GM21447 (cell line): ENCODE measurements around the gene JAKMIP1.

Experiments
- ATAC-seq: cut with Tn5 transposase; IDR thresholded peaks from one replicate; pipeline ENCODE4 v1.9.1; 2021; ENCODE audit not compliant: unreplicated experiment

JAKMIP1 gene

GRCh38 chr4:6047130-6047673, 153.1 kb downstream of the JAKMIP1 start:
- ATAC-seq: no peak

- ATAC-seq: no peak
These were observed 153.7 kb downstream of the JAKMIP1 start for GRCh38 chr4:6046526-6047129.

- ATAC-seq: no peak
These were observed 155.5 kb downstream of the JAKMIP1 start for GRCh38 chr4:6044805-6045204.

- ATAC-seq: no peak
These were observed 156.1 kb downstream of the JAKMIP1 start for GRCh38 chr4:6044276-6044675.

GRCh38 chr4:6043843-6044242, 156.5 kb downstream of the JAKMIP1 start:
- no peak for ATAC-seq

- no peak for ATAC-seq
These were observed 157.2 kb downstream of the JAKMIP1 start for GRCh38 chr4:6043188-6043587.

- no peak for ATAC-seq
These were observed 157.9 kb downstream of the JAKMIP1 start for GRCh38 chr4:6042293-6043063.

GRCh38 chr4:6041800-6042199, 158.5 kb downstream of the JAKMIP1 start:
- ATAC-seq: no peak

- no peak for ATAC-seq
These were observed 161.6 kb downstream of the JAKMIP1 start for GRCh38 chr4:6038711-6039110.

- ATAC-seq: no peak
These were observed 164.6 kb downstream of the JAKMIP1 start for GRCh38 chr4:6035786-6036185.

GRCh38 chr4:6033381-6033780, 167.0 kb downstream of the JAKMIP1 start:
- ATAC-seq: no peak

- ATAC-seq: no peak
These were observed 167.8 kb downstream of the JAKMIP1 start for GRCh38 chr4:6032249-6033244.

- ATAC-seq: no peak
These were observed 168.5 kb downstream of the JAKMIP1 start for GRCh38 chr4:6031846-6032245.

- ATAC-seq: no peak
These were observed 169.7 kb downstream of the JAKMIP1 start for GRCh38 chr4:6030679-6031078.

- no peak for ATAC-seq
These were observed 171.1 kb downstream of the JAKMIP1 start for GRCh38 chr4:6029254-6029653.

- ATAC-seq: no peak
These were observed 172.2 kb downstream of the JAKMIP1 start for GRCh38 chr4:6028168-6028567.

- ATAC-seq: no peak
These were observed 173.0 kb downstream of the JAKMIP1 start for GRCh38 chr4:6027392-6027791.

GRCh38 chr4:6024313-6024960, 175.9 kb downstream of the JAKMIP1 start:
- no peak for ATAC-seq

GRCh38 chr4:6023731-6024130, 176.6 kb downstream of the JAKMIP1 start:
- no peak for ATAC-seq

- ATAC-seq: no peak
These were observed 177.6 kb downstream of the JAKMIP1 start for GRCh38 chr4:6022607-6023288.
